Measurements from ENCODE around the gene FHIT. TPM values are rescaled to one million over a fixed set of nuclear protein-coding genes. Genes with fewer than 3 reads are reported as not detected.

Gene FHIT
- total and polyA plus RNA-seq, 11 donors = 4.2 to 26.8 (median 16.5) TPM

DNA sequence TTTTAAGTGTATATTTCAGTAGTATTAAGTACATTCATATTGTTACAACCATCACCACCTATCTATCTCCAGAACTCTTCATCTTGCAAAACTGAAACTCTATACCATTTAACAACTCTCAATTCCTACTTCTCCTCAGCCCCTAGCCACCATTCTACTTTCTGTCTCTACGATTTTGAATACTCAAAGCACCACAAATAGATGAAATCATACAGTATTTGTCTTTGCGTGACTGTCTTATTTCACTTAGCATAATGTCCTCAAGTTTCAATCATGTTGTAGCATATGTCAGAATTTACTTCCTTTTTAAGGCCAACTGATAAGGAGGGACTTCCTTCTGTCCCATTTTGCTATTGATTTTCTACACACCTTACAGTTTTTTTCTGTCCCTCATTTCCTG lies 593.3 kb downstream of the FHIT start:
- Histone ChIP-seq H3K4me1 (no peaks in the 10 kb centered on the region), H3K36me3 (no peaks in the 10 kb centered on the region), H3K27me3 (no peaks in the 10 kb centered on the region), H3K9me3 (peaks cover 0 to 37% (median 5%) of the 10 kb centered on the region in 12 donors), H3K27ac (no peak overlapping the region), H3K4me3 (no peak overlapping the region)
- DNase-seq = no peak
- intact Hi-C loops (cut with DNase I) = no loop called here
- 81 to 91% (median 85%) methylated on average over 2 of the region's 2 CpGs for WGBS, 4 donors
- TF ChIP-seq POLR2A (IDR thresholded peaks at IDR 0.05) = no peak
- TF ChIP-seq, protein P1, sequence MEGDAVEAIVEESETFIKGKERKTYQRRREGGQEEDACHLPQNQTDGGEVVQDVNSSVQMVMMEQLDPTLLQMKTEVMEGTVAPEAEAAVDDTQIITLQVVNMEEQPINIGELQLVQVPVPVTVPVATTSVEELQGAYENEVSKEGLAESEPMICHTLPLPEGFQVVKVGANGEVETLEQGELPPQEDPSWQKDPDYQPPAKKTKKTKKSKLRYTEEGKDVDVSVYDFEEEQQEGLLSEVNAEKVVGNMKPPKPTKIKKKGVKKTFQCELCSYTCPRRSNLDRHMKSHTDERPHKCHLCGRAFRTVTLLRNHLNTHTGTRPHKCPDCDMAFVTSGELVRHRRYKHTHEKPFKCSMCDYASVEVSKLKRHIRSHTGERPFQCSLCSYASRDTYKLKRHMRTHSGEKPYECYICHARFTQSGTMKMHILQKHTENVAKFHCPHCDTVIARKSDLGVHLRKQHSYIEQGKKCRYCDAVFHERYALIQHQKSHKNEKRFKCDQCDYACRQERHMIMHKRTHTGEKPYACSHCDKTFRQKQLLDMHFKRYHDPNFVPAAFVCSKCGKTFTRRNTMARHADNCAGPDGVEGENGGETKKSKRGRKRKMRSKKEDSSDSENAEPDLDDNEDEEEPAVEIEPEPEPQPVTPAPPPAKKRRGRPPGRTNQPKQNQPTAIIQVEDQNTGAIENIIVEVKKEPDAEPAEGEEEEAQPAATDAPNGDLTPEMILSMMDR (IDR thresholded peaks at IDR 0.05) = no peak
- no peak for ATAC-seq

DNA sequence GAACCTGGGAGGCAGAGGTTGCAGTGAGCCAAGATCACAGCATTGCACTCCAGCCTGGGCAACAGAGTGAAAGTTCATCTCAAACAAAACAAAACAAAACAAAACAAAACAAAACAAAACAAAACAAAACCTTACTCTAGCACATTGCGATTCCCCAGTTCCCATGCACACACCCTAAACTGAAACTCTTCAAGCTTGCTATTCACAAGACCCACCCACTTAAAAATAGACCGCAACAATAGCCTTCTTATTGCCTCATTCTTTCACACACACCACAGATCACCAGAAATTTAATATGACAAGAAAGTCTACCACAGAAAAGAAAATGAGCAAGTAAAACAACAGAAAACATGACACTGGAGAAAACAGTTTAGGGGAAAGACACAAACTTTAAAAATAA lies 598.4 kb downstream of the FHIT start:
- ATAC-seq = no peak
- no peak for DNase-seq
- 75 to 86% (median 82%) methylated on average over 2 of the region's 2 CpGs for WGBS, 4 donors
- intact Hi-C loops (cut with DNase I) = no loop called here
- H3K36me3 ChIP-seq = no peaks in the 10 kb centered on the region
- no peak overlapping the region for H3K4me3 ChIP-seq
- TF ChIP-seq, protein P1 (IDR thresholded peaks at IDR 0.05) = no peak
- TF ChIP-seq POLR2A (IDR thresholded peaks at IDR 0.05) = no peak
- H3K9me3 ChIP-seq = no peaks in the 10 kb centered on the region
- H3K4me1 ChIP-seq = no peaks in the 10 kb centered on the region
- H3K27me3 ChIP-seq = no peaks in the 10 kb centered on the region
- peak overlapping the region in 1 of 12 donors; percentile 13 for H3K27ac ChIP-seq

DNA sequence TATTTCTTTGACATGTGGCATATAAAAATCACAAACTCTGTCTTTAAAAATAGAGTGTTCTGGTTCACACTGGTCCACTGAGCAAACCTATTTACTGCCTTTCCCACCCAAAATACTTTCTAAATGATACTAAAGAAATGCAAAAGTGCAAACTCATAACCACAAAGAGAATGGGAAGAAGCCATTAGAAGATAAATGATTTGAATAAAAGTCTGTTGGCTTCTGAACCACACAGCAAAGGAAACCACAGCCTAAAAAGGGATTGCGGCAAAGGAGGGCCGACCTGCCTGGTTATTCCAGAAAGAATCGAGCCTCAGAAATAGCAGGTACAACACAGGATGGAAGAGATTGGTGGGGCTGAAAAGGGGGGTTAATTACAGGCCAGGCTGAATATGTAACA lies 599.5 kb downstream of the FHIT start:
- Histone ChIP-seq H3K4me3 (no peak overlapping the region), H3K4me1 (peaks cover 0 to under 1% (median 0%) of the 10 kb centered on the region in 12 donors), H3K9me3 (no peaks in the 10 kb centered on the region), H3K36me3 (no peaks in the 10 kb centered on the region), H3K27ac (peak overlapping the region in 1 of 12 donors; percentile 13), H3K27me3 (no peaks in the 10 kb centered on the region)
- DNase-seq (no peak), ATAC-seq (no peak)
- 57 to 91% (median 84%) methylated on average over 3 of the region's 3 CpGs for WGBS, 4 donors
- TF ChIP-seq, protein P1 (IDR thresholded peaks at IDR 0.05) = no peak
- no peak for TF ChIP-seq POLR2A (IDR thresholded peaks at IDR 0.05)
- intact Hi-C loops (cut with DNase I) = no loop called here

DNA sequence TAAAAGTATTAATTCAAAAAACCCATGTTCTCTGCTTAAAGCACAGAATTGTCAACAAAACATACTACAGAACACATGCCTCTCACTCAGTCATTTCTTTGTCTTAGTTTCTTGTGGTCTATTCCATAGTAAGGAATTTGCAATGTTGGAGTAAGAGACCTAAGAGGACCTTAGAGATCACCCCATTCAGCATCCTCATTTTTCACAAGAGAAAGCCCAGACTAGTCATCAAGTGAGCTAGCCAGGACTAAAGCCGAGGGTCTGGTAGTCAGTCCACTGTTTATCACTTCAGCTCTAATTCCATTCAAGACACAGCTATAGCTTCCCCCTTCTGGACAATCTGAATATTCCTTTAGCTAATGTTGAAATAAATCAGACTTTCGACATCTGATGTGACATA lies 601.1 kb downstream of the FHIT start:
- no peak overlapping the region for H3K4me3 ChIP-seq
- H3K36me3 ChIP-seq = no peaks in the 10 kb centered on the region
- no peak overlapping the region for H3K27ac ChIP-seq
- no peaks in the 10 kb centered on the region for H3K9me3 ChIP-seq
- WGBS, 4 donors = 80 to 97% (median 88%) methylated on average over 2 of the region's 2 CpGs
- DNase-seq (no peak), ATAC-seq (no peak)
- no peaks in the 10 kb centered on the region for H3K27me3 ChIP-seq
- H3K4me1 ChIP-seq = peaks cover 0 to 6% (median 0%) of the 10 kb centered on the region in 12 donors
- TF ChIP-seq, protein P1 (IDR thresholded peaks at IDR 0.05) = no peak
- TF ChIP-seq POLR2A (IDR thresholded peaks at IDR 0.05) = no peak
- intact Hi-C loops (cut with DNase I) = no loop called here
